ENCODE data around the gene CELA2B. TPM values are rescaled to one million over a fixed set of nuclear protein-coding genes. Genes with fewer than 3 reads are reported as not detected.

CELA2B gene
- total and polyA plus RNA-seq, 2 of the 8 experiments (the other 6 are each of a cell fraction or from before 2014, with no cell fraction given): not detected

DNA sequence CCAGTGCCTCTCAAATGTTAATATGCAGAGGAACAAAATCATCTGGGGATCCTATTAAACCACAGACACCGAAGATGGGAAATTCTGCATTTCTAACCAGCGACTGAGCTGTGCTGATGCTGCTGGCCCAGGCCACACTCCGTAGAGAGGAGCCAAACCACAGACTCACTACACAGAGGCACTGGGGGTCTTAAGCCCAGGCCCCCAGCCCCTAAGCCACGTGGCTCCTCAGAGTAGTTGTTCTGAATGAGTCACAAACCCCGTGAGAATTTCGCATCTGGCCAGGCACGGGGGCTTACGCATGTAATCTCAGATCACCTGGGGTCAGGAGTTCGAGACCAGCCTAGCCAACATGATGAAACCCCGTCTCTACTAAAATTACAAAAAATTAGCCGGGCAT is 22.2 kb upstream of the CELA2B start (continued):
- TF ChIP-seq, protein P1, sequence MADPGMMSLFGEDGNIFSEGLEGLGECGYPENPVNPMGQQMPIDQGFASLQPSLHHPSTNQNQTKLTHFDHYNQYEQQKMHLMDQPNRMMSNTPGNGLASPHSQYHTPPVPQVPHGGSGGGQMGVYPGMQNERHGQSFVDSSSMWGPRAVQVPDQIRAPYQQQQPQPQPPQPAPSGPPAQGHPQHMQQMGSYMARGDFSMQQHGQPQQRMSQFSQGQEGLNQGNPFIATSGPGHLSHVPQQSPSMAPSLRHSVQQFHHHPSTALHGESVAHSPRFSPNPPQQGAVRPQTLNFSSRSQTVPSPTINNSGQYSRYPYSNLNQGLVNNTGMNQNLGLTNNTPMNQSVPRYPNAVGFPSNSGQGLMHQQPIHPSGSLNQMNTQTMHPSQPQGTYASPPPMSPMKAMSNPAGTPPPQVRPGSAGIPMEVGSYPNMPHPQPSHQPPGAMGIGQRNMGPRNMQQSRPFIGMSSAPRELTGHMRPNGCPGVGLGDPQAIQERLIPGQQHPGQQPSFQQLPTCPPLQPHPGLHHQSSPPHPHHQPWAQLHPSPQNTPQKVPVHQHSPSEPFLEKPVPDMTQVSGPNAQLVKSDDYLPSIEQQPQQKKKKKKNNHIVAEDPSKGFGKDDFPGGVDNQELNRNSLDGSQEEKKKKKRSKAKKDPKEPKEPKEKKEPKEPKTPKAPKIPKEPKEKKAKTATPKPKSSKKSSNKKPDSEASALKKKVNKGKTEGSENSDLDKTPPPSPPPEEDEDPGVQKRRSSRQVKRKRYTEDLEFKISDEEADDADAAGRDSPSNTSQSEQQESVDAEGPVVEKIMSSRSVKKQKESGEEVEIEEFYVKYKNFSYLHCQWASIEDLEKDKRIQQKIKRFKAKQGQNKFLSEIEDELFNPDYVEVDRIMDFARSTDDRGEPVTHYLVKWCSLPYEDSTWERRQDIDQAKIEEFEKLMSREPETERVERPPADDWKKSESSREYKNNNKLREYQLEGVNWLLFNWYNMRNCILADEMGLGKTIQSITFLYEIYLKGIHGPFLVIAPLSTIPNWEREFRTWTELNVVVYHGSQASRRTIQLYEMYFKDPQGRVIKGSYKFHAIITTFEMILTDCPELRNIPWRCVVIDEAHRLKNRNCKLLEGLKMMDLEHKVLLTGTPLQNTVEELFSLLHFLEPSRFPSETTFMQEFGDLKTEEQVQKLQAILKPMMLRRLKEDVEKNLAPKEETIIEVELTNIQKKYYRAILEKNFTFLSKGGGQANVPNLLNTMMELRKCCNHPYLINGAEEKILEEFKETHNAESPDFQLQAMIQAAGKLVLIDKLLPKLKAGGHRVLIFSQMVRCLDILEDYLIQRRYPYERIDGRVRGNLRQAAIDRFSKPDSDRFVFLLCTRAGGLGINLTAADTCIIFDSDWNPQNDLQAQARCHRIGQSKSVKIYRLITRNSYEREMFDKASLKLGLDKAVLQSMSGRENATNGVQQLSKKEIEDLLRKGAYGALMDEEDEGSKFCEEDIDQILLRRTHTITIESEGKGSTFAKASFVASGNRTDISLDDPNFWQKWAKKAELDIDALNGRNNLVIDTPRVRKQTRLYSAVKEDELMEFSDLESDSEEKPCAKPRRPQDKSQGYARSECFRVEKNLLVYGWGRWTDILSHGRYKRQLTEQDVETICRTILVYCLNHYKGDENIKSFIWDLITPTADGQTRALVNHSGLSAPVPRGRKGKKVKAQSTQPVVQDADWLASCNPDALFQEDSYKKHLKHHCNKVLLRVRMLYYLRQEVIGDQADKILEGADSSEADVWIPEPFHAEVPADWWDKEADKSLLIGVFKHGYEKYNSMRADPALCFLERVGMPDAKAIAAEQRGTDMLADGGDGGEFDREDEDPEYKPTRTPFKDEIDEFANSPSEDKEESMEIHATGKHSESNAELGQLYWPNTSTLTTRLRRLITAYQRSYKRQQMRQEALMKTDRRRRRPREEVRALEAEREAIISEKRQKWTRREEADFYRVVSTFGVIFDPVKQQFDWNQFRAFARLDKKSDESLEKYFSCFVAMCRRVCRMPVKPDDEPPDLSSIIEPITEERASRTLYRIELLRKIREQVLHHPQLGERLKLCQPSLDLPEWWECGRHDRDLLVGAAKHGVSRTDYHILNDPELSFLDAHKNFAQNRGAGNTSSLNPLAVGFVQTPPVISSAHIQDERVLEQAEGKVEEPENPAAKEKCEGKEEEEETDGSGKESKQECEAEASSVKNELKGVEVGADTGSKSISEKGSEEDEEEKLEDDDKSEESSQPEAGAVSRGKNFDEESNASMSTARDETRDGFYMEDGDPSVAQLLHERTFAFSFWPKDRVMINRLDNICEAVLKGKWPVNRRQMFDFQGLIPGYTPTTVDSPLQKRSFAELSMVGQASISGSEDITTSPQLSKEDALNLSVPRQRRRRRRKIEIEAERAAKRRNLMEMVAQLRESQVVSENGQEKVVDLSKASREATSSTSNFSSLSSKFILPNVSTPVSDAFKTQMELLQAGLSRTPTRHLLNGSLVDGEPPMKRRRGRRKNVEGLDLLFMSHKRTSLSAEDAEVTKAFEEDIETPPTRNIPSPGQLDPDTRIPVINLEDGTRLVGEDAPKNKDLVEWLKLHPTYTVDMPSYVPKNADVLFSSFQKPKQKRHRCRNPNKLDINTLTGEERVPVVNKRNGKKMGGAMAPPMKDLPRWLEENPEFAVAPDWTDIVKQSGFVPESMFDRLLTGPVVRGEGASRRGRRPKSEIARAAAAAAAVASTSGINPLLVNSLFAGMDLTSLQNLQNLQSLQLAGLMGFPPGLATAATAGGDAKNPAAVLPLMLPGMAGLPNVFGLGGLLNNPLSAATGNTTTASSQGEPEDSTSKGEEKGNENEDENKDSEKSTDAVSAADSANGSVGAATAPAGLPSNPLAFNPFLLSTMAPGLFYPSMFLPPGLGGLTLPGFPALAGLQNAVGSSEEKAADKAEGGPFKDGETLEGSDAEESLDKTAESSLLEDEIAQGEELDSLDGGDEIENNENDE (IDR thresholded peaks at IDR 0.05; ENCODE audit: insufficient replicate concordance, low read length): no peak
- TF ChIP-seq SP1 (IDR thresholded peaks at IDR 0.05; ENCODE audit: low read depth, low read length) (no peak), TCF12 (IDR thresholded peaks at IDR 0.05; ENCODE audit: low read depth, low read length) (no peak)

Measured in H1 (cell line).